Endothelial cell of umbilical vein (primary cell): ENCODE data around the gene DCC. TPM values are rescaled to one million over a fixed set of nuclear protein-coding genes. Genes with fewer than 3 reads are reported as not detected.

Experiments used
- BruUV-seq: library from RNA; stranded (reverse); fragments of 400-500 nt; replicated peaks from 2 replicates; lab custom pipeline; 2021; lab: Mats Ljungman, UMichigan
- CTCF ChIA-PET: fragments of 300-600, 350-600 bp; sonication (Branson Sonifier 250); formaldehyde crosslinking; loops from one replicate; lab custom pipeline; 2021; ENCODE audit warnings: antibody characterized with exemption, inconsistent platforms; lab: Charles Lee
- POLR2A ChIA-PET: fragments of 300-600, 350-600 bp; sonication (Branson Sonifier 250); formaldehyde crosslinking; loops from one replicate; lab custom pipeline; 2021; ENCODE audit warnings: antibody characterized with exemption, inconsistent platforms; lab: Charles Lee
- DNase-seq: peaks from one replicate; pipeline ENCODE4 v3.0.0-alpha.2; 2011; ENCODE audit warnings: low read depth, low spot score
- FAIRE-seq: peaks from 2 replicates; lab custom pipeline; 2011; peaks lifted over from hg19 to GRCh38; lab: Jason Lieb, UNC
- H2AFZ ChIP-seq: 2 replicates; pipeline ENCODE4 v1.6.0; 2012; ENCODE audit warnings: low read depth, low read length, control low read depth, inconsistent platforms
- H3K27ac ChIP-seq: 2 replicates; pipeline ENCODE4 v1.5.1; 2011; ENCODE audit warnings: low read depth, mild to moderate bottlenecking, control low read depth, low read length, moderate library complexity; ENCODE audit not compliant: insufficient read depth
- H3K27me3 ChIP-seq, 2 experiments: 2 replicates each; pipeline versions ENCODE4 v1.6.0 to v1.6.1; 2011; ENCODE audit warnings: low read length in 2 of 2, mixed read lengths in 1 of 2; ENCODE audit not compliant: control insufficient read depth in 2 of 2, insufficient read depth in 2 of 2
- H3K36me3 ChIP-seq, 2 experiments: 2 replicates in 1 of 2; 3 replicates in 1 of 2; pipeline ENCODE4 v1.5.1; 2011; ENCODE audit warnings: low read length in 2 of 2, mild to moderate bottlenecking in 1 of 2, moderate library complexity in 1 of 2; ENCODE audit not compliant: control insufficient read depth in 2 of 2, insufficient read depth in 2 of 2; ENCODE audit errors: extremely low read depth in 1 of 2
- H3K4me1 ChIP-seq: 3 replicates; pipeline ENCODE4 v1.5.1; 2011; ENCODE audit warnings: mild to moderate bottlenecking, low read length; ENCODE audit not compliant: control insufficient read depth, insufficient read depth; ENCODE audit errors: extremely low read depth
- H3K4me2 ChIP-seq: 2 replicates; pipeline ENCODE4 v1.6.1; 2011; ENCODE audit warnings: low read length, control low read depth, mixed read lengths; ENCODE audit not compliant: insufficient read depth
- H3K4me3 ChIP-seq, 3 experiments: fragments of 200-600 bp in 1 of 3; sonication (generic), shearing (Covaris generic) in 1 of 3; replicated peaks in 1 of 3; 2 replicates each; pipeline ENCODE4 v1.5.1; 2011 to 2016; ENCODE audit warnings: control low read depth in 3 of 3, low read length in 3 of 3, mild to moderate bottlenecking in 2 of 3, inconsistent platforms in 1 of 3, low read depth in 1 of 3, moderate library complexity in 1 of 3; ENCODE audit not compliant: insufficient read depth in 1 of 3
- H3K79me2 ChIP-seq: 2 replicates; pipeline ENCODE4 v1.6.0; 2012; ENCODE audit warnings: low read length, inconsistent platforms; ENCODE audit not compliant: control insufficient read depth, insufficient read depth
- H3K9ac ChIP-seq: replicated peaks from 2 replicates; pipeline ENCODE3; 2011; ENCODE audit warnings: low read length, control low read depth; ENCODE audit not compliant: insufficient read depth; ENCODE audit errors: extremely low read depth
- H3K9me1 ChIP-seq: replicated peaks from 3 replicates; pipeline ENCODE4 v1.6.0; 2011; ENCODE audit warnings: mild to moderate bottlenecking, low read length; ENCODE audit not compliant: control insufficient read depth, insufficient read depth; ENCODE audit errors: extremely low read depth
- H3K9me3 ChIP-seq: replicated peaks from 2 replicates; pipeline ENCODE4 v1.5.1; 2012; ENCODE audit warnings: low read length, inconsistent platforms; ENCODE audit not compliant: control insufficient read depth, insufficient read depth
- H4K20me1 ChIP-seq: replicated peaks from 2 replicates; pipeline ENCODE3; 2011; ENCODE audit warnings: mild to moderate bottlenecking, low read length; ENCODE audit not compliant: control insufficient read depth, insufficient read depth; ENCODE audit errors: extremely low read depth
- EZH2 ChIP-seq: IDR thresholded peaks from 2 replicates; pipeline ENCODE4 v1.6.1; 2012; ENCODE audit warnings: borderline replicate concordance, low read depth, mild to moderate bottlenecking, moderate library complexity, low read length, inconsistent platforms; ENCODE audit not compliant: severe bottlenecking
- FOS ChIP-seq: IDR thresholded peaks from 2 replicates; pipeline ENCODE4 v1.6.1; 2011; ENCODE audit warnings: mild to moderate bottlenecking, low read length, moderate library complexity, borderline replicate concordance; ENCODE audit not compliant: insufficient read depth
- GATA2 ChIP-seq: IDR thresholded peaks from 2 replicates; pipeline ENCODE4 v1.7.0; 2011; ENCODE audit warnings: low read depth, mild to moderate bottlenecking, moderate library complexity, mixed read lengths, low read length; ENCODE audit not compliant: insufficient read length, insufficient read depth
- JUN ChIP-seq: IDR thresholded peaks from 2 replicates; pipeline ENCODE4 v1.6.1; 2011; ENCODE audit warnings: borderline replicate concordance, low read depth; ENCODE audit not compliant: insufficient read length, insufficient read depth
- MAX ChIP-seq: IDR thresholded peaks from 2 replicates; pipeline ENCODE4 v1.6.1; 2011; ENCODE audit not compliant: insufficient read depth, insufficient read length
- MYC ChIP-seq: IDR thresholded peaks from one replicate; pipeline ENCODE4 v1.6.1; 2011; ENCODE audit warnings: mild to moderate bottlenecking, low read depth, low read length
- POLR2A ChIP-seq: IDR thresholded peaks from 2 replicates; pipeline ENCODE4 v1.6.1; 2012; ENCODE audit warnings: low read depth, mild to moderate bottlenecking, control low read depth, low read length
- POLR2AphosphoS5 ChIP-seq: IDR thresholded peaks from 2 replicates; pipeline ENCODE4 v1.6.1; 2012; ENCODE audit warnings: low read depth, mild to moderate bottlenecking, control low read depth, low read length, moderate library complexity; ENCODE audit not compliant: insufficient read depth
- dilution Hi-C: fragments of 300-500 bp; cut with MboI; formaldehyde crosslinking; loops from one replicate; pipeline ENCODE4 v1.15.0; 2019; ENCODE audit warnings: low sequenced_read_pairs; ENCODE audit not compliant: extremely low pct_ligation_motif_present
- intact Hi-C: fragments of 100-400 bp; cut with micrococcal nuclease; formaldehyde crosslinking; loops from one replicate; pipeline ENCODE4 v1.10.0; 2022
- polyA plus RNA-seq, 4 experiments: library from polyadenylated mRNA; depleted of rRNA in 3 of 4; stranded (reverse) in 3 of 4; unstranded in 1 of 4; fragments of >200 nt; gene quantifications; 2 replicates each; pipeline versions ENCODE4 v1.2.1 to v1.2.3, GENCODE V29; 2011 to 2012; ENCODE audit warnings: missing spikeins in 1 of 4
- total RNA-seq: library from RNA; stranded (reverse); gene quantifications from 2 replicates; pipeline ENCODE4 v1.2.3, GENCODE V29; 2021
- TF ChIP-seq, protein P1 (sequence below), 2 donors: IDR thresholded peaks; 1 replicate in 1 of 2; 2 replicates in 1 of 2; pipeline ENCODE4 v1.5.1; 2011; ENCODE audit warnings: low read length in 2 of 2, mild to moderate bottlenecking in 2 of 2, moderate library complexity in 2 of 2, control low read depth in 1 of 2, inconsistent platforms in 1 of 2, low read depth in 1 of 2; ENCODE audit not compliant: insufficient read depth in 1 of 2; ENCODE audit errors: extremely low read depth in 1 of 2

The DCC gene
- total and polyA plus RNA-seq, 2 donors (not counting 3 experiments of a cell fraction or from before 2014, with no cell fraction given): not detected

GRCh38 chr18:52715421-52715820 is 375.4 kb downstream of the DCC start:
- Histone ChIP-seq H3K4me3 (no peak overlapping the region), H3K36me3 (no peaks in the 10 kb centered on the region), H3K79me2 (no peaks in the 10 kb centered on the region), H2AFZ (no peak overlapping the region), H3K9me3 (no peaks in the 10 kb centered on the region), H3K9me1 (no peaks in the 10 kb centered on the region), H3K27me3 (no peaks in the 10 kb centered on the region), H3K4me2 (no peak overlapping the region), H3K27ac (no peak overlapping the region), H3K4me1 (no peaks in the 10 kb centered on the region), H3K9ac (no peak overlapping the region), H4K20me1 (no peaks in the 10 kb centered on the region)
- dilution Hi-C loops (no loop called here), intact Hi-C loops (no loop called here)
- POLR2A ChIA-PET: no interaction called here
- BruUV-seq: no TSS peak
- DNase-seq: no peak
- CTCF ChIA-PET: no interaction called here
- no peak for FAIRE-seq
- TF ChIP-seq, protein P1, sequence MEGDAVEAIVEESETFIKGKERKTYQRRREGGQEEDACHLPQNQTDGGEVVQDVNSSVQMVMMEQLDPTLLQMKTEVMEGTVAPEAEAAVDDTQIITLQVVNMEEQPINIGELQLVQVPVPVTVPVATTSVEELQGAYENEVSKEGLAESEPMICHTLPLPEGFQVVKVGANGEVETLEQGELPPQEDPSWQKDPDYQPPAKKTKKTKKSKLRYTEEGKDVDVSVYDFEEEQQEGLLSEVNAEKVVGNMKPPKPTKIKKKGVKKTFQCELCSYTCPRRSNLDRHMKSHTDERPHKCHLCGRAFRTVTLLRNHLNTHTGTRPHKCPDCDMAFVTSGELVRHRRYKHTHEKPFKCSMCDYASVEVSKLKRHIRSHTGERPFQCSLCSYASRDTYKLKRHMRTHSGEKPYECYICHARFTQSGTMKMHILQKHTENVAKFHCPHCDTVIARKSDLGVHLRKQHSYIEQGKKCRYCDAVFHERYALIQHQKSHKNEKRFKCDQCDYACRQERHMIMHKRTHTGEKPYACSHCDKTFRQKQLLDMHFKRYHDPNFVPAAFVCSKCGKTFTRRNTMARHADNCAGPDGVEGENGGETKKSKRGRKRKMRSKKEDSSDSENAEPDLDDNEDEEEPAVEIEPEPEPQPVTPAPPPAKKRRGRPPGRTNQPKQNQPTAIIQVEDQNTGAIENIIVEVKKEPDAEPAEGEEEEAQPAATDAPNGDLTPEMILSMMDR (IDR thresholded peaks at IDR 0.05; ENCODE audit: extremely low read depth in 1 of 2, insufficient read depth in 1 of 2, low read depth in 1 of 2, low read length in 2 of 2): no peak
- TF ChIP-seq FOS (no peak), EZH2 (no peak), GATA2 (no peak), MYC (no peak), MAX (no peak), POLR2AphosphoS5 (no peak), JUN (no peak), POLR2A (no peak)
